ENCODE measurements around the gene SHISAL1.
A peak's percentile ranks its signal among the peaks of the same experiment; 100 is the strongest.

The SHISAL1 gene

DNA sequence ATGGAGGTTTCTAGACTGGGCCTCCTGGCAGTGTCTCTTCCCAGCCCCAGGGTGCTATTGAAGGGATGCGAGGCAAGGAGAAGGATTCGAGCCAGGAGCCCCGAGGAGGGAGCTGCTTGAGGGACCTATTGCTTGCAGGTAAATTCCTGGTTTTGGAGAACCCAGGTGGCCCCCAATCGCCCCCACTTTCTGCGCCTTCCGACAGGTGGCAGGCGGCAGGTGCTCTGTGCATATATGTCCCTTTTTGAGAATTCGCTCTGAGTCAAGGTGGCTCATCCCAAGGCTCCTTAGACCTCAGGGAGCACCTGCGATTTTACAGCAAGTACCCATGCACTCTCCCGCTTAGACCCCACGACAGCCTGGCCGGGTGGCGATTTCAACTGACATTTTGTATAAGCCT, 40.3 kb upstream of the SHISAL1 start:
- ATAC-seq: no peak
- TF ChIP-seq ISL1 (CRISPR knock-in tag; IDR thresholded peaks at IDR 0.05): no peak
- no peak for TF ChIP-seq TSHZ2 (CRISPR knock-in tag; IDR thresholded peaks at IDR 0.05)
- no peak for TF ChIP-seq SNAI2 (CRISPR knock-in tag; IDR thresholded peaks at IDR 0.05)
- TF ChIP-seq OSR1 (CRISPR knock-in tag; IDR thresholded peaks at IDR 0.05): no peak
- no peak for TF ChIP-seq ZNF8 (CRISPR knock-in tag; IDR thresholded peaks at IDR 0.05)
- no peak for TF ChIP-seq ZFP30 (CRISPR knock-in tag; IDR thresholded peaks at IDR 0.05)
- no peak for TF ChIP-seq ZNF70 (CRISPR knock-in tag; IDR thresholded peaks at IDR 0.05)
- no peak for TF ChIP-seq ZC3H10 (CRISPR knock-in tag; IDR thresholded peaks at IDR 0.05)
- no peak for TF ChIP-seq TOX (CRISPR knock-in tag; IDR thresholded peaks at IDR 0.05; ENCODE audit: borderline replicate concordance)
- no peak for TF ChIP-seq ESRRG (CRISPR knock-in tag; IDR thresholded peaks at IDR 0.05)
- TF ChIP-seq, protein P1, sequence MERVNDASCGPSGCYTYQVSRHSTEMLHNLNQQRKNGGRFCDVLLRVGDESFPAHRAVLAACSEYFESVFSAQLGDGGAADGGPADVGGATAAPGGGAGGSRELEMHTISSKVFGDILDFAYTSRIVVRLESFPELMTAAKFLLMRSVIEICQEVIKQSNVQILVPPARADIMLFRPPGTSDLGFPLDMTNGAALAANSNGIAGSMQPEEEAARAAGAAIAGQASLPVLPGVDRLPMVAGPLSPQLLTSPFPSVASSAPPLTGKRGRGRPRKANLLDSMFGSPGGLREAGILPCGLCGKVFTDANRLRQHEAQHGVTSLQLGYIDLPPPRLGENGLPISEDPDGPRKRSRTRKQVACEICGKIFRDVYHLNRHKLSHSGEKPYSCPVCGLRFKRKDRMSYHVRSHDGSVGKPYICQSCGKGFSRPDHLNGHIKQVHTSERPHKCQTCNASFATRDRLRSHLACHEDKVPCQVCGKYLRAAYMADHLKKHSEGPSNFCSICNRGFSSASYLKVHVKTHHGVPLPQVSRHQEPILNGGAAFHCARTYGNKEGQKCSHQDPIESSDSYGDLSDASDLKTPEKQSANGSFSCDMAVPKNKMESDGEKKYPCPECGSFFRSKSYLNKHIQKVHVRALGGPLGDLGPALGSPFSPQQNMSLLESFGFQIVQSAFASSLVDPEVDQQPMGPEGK (CRISPR knock-in tag; IDR thresholded peaks at IDR 0.05; ENCODE audit: borderline replicate concordance): no peak
- no peak for TF ChIP-seq CREB5 (CRISPR knock-in tag; IDR thresholded peaks at IDR 0.05; ENCODE audit: low read depth)
- TF ChIP-seq GLIS3 (CRISPR knock-in tag; IDR thresholded peaks at IDR 0.05): no peak
- TF ChIP-seq ARNTL (CRISPR knock-in tag; IDR thresholded peaks at IDR 0.05; ENCODE audit: borderline replicate concordance, low read depth): no peak
- TF ChIP-seq, protein P2, sequence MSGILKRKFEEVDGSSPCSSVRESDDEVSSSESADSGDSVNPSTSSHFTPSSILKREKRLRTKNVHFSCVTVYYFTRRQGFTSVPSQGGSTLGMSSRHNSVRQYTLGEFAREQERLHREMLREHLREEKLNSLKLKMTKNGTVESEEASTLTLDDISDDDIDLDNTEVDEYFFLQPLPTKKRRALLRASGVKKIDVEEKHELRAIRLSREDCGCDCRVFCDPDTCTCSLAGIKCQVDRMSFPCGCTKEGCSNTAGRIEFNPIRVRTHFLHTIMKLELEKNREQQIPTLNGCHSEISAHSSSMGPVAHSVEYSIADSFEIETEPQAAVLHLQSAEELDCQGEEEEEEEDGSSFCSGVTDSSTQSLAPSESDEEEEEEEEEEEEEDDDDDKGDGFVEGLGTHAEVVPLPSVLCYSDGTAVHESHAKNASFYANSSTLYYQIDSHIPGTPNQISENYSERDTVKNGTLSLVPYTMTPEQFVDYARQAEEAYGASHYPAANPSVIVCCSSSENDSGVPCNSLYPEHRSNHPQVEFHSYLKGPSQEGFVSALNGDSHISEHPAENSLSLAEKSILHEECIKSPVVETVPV (CRISPR knock-in tag; IDR thresholded peaks at IDR 0.05): no peak
- no peak for TF ChIP-seq CSDC2 (CRISPR knock-in tag; IDR thresholded peaks at IDR 0.05)
- TF ChIP-seq BACH2 (CRISPR knock-in tag; IDR thresholded peaks at IDR 0.05; ENCODE audit: borderline replicate concordance): no peak

- ATAC-seq: no peak; the same call in 2 of the 3 replicates
- TF ChIP-seq ARNTL (CRISPR knock-in tag; IDR thresholded peaks at IDR 0.05; ENCODE audit: borderline replicate concordance, low read depth) (no peak), BACH2 (CRISPR knock-in tag; IDR thresholded peaks at IDR 0.05; ENCODE audit: borderline replicate concordance) (no peak), PPARA (CRISPR knock-in tag; IDR thresholded peaks at IDR 0.05; ENCODE audit: borderline replicate concordance) (no peak), ZC3H10 (CRISPR knock-in tag; IDR thresholded peaks at IDR 0.05) (no peak)
Measured at GRCh38 chr22:44352378-44353035, 39.8 kb upstream of the SHISAL1 start.

DNA sequence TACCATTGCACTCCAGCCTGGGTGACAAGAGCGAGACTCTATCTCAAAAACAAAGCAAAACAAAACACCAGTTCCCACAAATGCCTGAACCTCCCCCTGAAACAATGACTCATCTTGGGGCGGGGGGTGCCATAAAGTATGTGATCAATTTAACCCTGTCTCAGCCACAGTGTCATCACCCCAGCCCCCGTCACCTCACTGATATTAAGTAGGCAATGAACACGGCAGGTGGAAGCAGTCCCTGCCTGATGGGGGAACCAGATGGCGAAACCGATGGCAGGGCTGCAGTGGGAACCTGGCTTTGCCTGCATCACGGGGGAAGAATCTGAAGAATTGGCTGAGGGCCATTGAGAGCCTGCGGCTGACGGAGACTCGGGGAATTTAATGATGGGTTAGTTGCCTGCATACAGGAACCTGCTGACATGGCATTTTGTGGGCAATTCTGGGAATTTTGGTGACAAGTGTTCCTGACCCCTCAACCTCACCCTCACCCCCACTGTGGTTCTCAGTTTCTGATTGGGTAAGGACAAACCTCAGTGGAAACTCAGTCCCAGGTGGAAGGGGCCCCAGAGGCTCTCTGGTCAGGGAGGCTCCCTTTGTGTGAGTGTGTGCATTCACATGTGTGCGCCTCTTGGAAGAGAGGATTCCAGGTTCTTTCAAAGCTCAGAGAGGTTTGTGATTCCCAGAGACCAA, 39.1 kb upstream of the SHISAL1 start:
- peak; percentile 89 for ATAC-seq
- no peak for TF ChIP-seq BACH2 (CRISPR knock-in tag; IDR thresholded peaks at IDR 0.05; ENCODE audit: borderline replicate concordance)
- no peak for TF ChIP-seq ISL1 (CRISPR knock-in tag; IDR thresholded peaks at IDR 0.05)
- TF ChIP-seq CSDC2 (CRISPR knock-in tag; IDR thresholded peaks at IDR 0.05): no peak
- TF ChIP-seq, protein P1 (CRISPR knock-in tag; IDR thresholded peaks at IDR 0.05; ENCODE audit: borderline replicate concordance): peak; percentile 94
- TF ChIP-seq, protein P2 (CRISPR knock-in tag; IDR thresholded peaks at IDR 0.05): 0 out of 2 replicates have a peak, but pooled peaks have one; percentile 31
